GM10248 (cell line): ENCODE results near the gene LDB3.

Source experiments
- CTCF ChIA-PET: fragments of 300-600 bp; sonication (Branson Sonifier 250); formaldehyde crosslinking; extraction: SDS; loops from one replicate; lab custom pipeline; 2021; ENCODE audit warnings: antibody characterized with exemption; lab: Yijun Ruan, JAX
- POLR2A ChIA-PET: fragments of 350-650 bp; sonication (Branson Sonifier 250); formaldehyde crosslinking; extraction: SDS; loops from one replicate; lab custom pipeline; 2020; ENCODE audit warnings: antibody characterized with exemption; lab: Yijun Ruan, JAX
- DNase-seq: peaks from one replicate; pipeline ENCODE4 v3.0.0; 2012; ENCODE audit errors: extremely low spot score
- CTCF ChIP-seq: IDR thresholded peaks from 2 replicates; pipeline ENCODE4 v1.5.1; 2012; ENCODE audit warnings: mild to moderate bottlenecking, low read depth; ENCODE audit errors: extremely low read depth, missing control alignments, control extremely low read depth

Gene LDB3

DNA sequence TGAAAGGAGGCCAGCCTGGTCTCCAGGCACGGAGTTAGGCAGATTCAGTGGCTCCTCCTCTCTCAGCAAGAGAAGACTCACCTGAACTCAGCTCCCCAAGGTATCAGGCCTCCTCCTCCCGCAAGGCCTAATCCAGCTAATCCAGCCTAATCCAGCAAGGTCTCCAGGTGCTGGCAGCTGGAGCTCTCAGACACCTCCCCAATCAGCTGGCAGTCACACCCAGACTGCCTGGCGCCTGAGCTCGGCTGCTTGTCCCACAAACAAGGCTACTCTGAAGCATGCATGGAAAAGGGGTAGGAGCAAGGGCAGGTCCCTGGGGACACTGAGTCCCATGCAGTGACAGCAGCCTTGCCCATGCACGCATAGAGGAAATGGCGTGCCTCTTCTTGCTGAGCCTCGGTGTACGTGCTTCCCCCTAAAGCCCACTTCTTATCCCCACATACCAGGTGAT is 17.3 kb upstream of the LDB3 start:
- ChIA-PET POLR2A (no interaction called here), CTCF (no interaction called here)
- TF ChIP-seq CTCF: no peak
- no peak for DNase-seq

GRCh38 chr10:86651631-86652331 is 16.5 kb upstream of the LDB3 start:
- ChIA-PET CTCF (interaction anchor here (1.5 kb wide), 1 partner anchor 10 kb away, joined by 3 read pairs; no protein-coding TSS in a partner anchor), POLR2A (interaction anchor here (0.6 kb wide), 1 partner anchor 56 kb away, joined by 3 read pairs; no protein-coding TSS in a partner anchor)
- DNase-seq: no peak
- no peak for TF ChIP-seq CTCF

DNA sequence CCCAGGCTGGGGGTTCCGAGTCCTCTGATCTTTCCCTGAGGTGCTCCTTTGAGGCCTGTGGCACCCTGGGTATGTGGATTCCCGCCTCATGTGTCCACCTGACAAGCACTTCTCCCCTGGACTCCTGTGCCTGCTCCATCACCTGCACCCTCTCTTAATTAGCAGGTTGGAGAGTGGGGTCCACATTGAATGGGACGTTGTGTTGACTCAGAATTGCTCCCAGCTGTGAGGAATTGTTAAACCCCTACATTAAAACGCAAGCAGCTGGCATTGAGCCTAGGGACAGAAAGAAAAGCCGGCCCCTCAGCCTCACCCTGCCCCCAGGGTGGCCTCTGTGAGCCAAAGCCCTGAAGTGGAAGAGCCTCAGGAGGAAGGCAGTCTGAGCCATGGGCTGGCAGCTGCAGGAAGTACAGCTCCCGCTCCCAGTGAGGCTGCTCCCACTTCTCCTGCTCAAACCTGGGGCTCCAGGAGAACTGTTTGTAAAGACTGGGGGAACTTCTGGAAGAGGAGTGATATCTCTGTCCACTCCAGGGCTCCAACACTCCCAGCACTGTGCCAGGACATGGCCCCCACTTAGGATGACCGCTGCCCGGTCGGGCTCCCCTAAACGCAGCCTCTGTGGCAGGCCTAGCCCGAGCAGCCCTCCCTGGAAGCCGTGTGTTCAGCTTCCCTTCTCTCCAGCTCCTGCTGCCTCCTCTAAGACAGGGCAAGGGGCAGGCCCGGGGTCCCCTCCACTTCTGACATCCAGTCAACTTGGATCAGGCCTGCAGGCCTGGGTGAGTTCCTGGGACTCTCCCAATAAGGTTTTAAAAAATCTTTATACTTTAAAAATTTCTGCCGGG is 15.7 kb upstream of the LDB3 start:
- ChIA-PET POLR2A (interaction anchor here (0.6 kb wide), 1 partner anchor 57 kb away, joined by 3 read pairs; no protein-coding TSS in a partner anchor), CTCF (interaction anchor here (1.5 to 2.1 kb wide), 2 partner anchors 8 to 11 kb away, joined by 3 to 5 read pairs; no protein-coding TSS in a partner anchor)
- TF ChIP-seq CTCF: no peak
- DNase-seq: no peak

GRCh38 chr10:86653379-86653778 is 14.9 kb upstream of the LDB3 start:
- CTCF ChIA-PET: interaction anchor here (2.1 kb wide), 1 partner anchor 9 kb away, joined by 5 read pairs; no protein-coding TSS in a partner anchor

GRCh38 chr10:86653987-86654386 is 14.3 kb upstream of the LDB3 start:
- CTCF ChIA-PET: interaction anchor here (2.1 kb wide), 1 partner anchor 9 kb away, joined by 5 read pairs; no protein-coding TSS in a partner anchor
- POLR2A ChIA-PET: no interaction called here
- no peak for TF ChIP-seq CTCF
- DNase-seq: no peak

More at GRCh38 chr10:86653379-86653778, 14.9 kb upstream of the LDB3 start:
- POLR2A ChIA-PET: no interaction called here
- DNase-seq: no peak
- TF ChIP-seq CTCF: no peak

GRCh38 chr10:86654411-86655172 is 13.7 kb upstream of the LDB3 start, which contains the start of gene OPN4:
Gene OPN4 (plus strand): TSS chr10:86654547. CDS start chr10:86654784, 237 bp downstream.
- ChIA-PET POLR2A (no interaction called here), CTCF (interaction anchor here (1.4 to 2.1 kb wide), 2 partner anchors 10 to 19 kb away, joined by 4 to 5 read pairs; no protein-coding TSS in a partner anchor)
- DNase-seq: no peak
- no peak for TF ChIP-seq CTCF
